Cortex of kidney (tissue), 1 donor: ENCODE data around the gene PRG2.

Experiments
- DNase-seq: peaks from one replicate; lab custom pipeline; 2025; lab: John Stamatoyannopoulos, UW

The PRG2 gene

DNA sequence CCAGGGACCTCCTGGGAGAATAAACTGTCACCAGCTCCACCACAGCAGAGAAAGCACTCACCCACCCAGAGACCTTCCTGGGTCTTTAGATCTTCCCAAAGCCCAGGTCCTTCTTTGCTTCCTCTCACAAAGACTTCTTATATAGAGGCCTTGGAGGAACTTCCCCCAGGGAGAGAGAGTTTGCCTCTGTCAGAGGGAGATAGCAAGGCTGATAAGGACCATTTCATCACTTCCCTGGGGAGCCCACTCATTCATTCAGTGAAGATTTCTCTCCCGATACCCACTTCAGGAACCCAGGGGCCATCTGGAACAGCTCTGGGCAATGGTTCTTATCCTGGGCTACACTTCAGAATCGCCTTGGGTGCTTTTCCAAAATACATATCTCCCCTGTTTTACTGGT lies at the start of gene PRG2:
Gene PRG2 (minus strand): TSS at position 116 of the 400 bp plus-strand sequence. CDS start 706 bp downstream, outside the sequence.
- no peak for DNase-seq

DNA sequence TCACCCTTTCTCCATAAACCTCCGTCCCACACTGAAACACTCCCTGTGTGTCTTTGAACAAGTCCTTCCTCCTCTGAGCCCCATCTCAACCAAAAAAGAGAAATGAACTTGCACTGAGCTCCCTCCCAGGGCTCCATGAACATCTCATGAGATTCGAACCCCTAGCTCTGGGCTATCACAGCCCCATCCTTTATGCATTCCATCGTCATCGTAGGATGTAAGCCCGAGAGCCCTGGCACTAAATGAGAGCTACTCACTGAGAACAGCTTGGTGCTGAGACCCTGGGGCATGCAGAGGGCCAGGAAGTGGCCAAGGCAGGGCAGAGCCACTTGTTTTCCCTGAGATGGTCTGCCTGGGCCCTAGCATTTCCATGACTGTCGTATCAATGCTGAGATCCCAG lies 49.3 kb upstream of the PRG2 start:
- DNase-seq, result no peak

DNA sequence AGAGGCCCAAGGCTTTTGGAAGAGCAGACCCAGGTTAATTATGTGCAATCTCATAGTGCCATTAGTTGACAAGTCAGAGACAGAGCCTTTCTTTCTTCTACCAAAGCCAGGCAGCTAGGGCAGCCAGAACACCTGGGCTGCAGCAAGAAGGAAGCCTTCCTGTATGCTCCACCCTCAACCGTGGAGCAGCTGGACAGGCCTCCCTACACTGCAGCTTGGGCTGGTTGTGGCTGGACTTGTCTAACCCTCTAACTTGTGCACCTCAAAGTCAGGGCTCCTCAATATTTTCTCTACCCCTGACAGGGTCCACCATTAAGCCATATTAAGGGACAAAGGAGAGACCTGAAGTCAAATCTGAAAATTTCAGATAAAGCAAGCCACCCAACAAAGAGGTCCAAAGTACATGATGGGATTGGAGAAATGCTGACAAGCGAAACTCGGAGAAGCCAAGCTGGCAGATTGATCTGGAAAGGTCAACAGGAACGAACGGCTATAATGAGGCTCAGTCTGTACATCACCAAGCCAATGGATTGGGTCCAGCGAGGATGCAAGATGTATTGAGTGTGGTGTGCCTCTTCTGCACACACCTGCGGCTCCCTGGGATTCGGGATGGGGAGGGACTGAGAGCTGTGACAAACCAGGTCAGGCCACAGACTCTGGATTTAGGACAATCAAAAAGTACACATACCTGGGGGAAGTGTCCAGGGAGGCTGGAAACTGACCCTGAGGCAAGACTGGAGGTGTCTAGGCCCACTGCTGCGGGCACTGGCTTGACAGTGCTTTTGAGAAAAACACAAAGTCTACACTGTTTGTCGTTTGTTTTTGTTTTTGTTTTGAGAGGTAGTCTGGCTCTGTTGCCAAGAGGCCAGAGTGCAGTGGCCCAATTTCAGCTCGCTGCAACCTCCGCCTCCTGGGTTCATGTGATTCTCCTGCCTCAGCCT lies 48.2 kb upstream of the PRG2 start:
- no peak for DNase-seq

DNA sequence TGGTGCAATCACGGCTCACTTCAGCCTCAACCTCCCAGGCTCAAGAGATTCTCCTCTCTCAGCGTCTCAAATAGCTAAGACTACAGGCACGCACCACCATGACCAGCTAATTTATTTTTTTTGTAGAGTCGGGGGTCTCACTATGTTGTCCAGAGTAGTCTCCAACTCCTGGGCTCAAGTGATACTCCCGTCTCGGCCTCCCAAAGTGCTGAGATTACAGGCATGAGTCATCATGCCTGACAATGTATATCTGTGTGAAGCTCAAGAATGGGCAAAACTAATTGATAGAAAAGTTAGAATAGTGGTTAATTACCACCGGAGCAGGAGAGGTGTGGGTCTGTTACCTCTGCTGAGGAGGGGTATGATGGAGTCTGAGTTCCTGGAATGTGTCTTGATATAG lies 45.6 kb upstream of the PRG2 start:
- DNase-seq, result no peak

DNA sequence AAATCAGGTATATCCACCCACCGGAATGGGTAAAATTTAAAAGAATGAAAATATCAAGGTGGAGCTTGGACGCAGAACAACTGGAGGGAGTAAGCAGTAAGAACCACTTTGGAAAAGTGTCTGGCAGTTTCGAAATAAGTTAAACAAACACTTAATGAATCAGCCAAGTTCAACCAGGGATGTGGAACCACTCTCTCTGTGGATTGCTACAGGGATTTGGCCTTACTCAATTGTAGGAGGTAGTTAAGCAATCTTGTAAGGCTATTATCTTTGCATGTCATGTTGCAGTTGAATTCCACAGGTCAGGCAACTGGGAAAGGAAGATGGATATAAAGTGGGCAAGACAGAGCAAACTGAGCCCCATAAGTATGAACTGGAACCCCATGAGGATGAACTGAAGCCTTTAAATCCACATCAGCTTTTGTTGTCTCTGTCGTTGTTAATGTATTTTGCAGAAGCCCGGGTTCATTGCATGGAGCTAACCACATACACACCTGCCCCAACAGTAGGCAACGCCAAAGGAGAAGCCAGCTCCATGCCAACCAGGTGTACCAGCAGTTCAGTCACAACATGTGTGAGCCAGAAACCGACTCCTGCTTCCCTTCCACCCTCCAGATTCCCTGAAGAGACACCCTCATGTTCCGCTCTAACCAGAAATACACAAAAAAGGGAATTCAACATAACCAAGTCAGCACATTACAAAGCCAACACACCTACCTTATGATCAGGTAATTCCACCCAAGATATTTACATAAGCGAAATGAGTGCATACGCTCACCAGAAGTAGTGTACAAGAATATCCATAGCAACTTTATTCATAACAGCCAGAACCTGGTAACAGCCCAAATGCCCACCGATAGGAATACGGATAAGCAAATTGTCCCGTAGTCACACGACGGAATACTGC lies 44.4 kb upstream of the PRG2 start:
- no peak for DNase-seq

DNA sequence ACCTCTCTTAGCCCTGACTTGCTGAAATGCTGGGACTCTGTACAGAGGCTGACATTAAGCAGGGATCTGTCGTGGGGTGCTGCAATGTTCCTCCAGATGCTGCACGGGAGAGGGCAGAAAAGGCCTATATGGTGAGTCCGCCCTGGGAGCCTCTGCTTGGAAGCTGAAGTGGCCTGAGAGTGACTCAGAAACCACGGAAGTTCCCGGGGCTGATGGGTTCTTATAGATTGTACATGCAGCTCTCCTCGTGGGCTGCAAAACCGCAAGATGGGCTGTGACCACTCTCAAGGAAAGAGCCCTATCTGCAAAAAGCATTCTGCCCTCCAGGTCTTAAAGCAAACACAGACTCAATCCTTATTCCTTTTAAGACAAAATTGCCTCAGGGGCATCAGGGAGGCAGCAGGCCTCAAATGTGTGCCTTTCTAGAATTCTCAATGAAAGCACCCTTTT lies 42.3 kb upstream of the PRG2 start:
- DNase-seq, result no peak

DNA sequence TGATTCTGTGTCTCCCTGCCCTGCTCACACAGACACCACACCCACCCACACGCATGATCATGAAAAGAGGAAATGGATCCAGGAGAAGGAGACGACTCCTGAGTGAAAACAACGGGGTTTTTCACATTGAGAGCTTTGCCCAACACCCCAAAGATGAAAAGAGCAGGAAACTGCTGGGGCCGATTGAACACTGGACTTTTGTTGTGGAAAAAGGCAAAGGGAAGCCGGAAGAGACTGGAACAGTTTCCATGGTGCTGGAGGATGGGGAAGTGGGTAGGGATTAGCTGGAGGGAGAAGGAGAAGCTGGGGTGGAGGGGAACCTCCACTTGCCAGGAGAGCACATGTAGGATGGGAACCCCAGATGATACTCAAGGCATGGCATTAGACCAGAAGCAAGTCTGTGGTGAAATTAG lies 41.7 kb upstream of the PRG2 start:
- DNase-seq, result no peak

DNA sequence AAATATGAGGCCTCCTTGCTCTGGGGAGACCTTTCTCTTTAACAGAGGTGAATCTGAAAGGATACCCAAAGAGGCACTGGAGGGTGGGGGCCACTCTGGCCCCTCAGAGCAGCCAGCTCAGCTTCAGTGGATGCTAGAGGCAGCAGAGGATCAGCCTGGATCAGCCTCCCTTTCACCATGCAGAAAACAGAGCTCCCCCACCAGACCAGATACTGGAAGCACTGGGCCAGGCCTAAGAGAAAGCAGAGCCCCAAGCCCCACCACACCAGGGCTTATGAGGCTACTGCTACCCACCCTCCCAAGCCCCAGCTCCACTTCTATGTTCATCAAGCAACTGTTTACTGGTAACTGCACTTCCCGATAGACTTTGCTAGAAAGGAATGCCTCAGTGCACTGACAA lies 40.5 kb upstream of the PRG2 start:
- no peak for DNase-seq

DNA sequence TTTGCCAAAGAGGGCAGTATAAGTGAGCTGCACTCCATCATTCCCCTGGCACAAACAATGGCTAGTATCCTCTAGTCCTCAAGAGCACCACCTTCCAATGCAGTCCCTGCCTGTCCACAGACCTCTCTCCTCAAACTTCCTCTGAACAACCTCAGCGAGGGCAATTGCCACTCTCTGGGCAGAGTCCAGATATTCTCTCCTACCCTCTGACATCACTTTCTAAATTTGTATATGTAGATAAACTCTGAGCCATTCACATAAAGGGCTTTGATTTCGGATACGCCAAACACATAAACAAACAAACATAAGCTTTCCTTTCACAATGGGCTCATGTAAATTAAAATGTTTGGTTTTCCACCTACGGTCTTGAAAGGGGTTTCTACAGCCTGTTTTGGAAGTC lies 39.5 kb upstream of the PRG2 start:
- no peak for DNase-seq

- no peak for DNase-seq
These were observed 38.2 kb upstream of the PRG2 start for GRCh38 chr11:57428643-57429042.

GRCh38 chr11:57427727-57428082 lies 37.3 kb upstream of the PRG2 start:
- no peak for DNase-seq

DNA sequence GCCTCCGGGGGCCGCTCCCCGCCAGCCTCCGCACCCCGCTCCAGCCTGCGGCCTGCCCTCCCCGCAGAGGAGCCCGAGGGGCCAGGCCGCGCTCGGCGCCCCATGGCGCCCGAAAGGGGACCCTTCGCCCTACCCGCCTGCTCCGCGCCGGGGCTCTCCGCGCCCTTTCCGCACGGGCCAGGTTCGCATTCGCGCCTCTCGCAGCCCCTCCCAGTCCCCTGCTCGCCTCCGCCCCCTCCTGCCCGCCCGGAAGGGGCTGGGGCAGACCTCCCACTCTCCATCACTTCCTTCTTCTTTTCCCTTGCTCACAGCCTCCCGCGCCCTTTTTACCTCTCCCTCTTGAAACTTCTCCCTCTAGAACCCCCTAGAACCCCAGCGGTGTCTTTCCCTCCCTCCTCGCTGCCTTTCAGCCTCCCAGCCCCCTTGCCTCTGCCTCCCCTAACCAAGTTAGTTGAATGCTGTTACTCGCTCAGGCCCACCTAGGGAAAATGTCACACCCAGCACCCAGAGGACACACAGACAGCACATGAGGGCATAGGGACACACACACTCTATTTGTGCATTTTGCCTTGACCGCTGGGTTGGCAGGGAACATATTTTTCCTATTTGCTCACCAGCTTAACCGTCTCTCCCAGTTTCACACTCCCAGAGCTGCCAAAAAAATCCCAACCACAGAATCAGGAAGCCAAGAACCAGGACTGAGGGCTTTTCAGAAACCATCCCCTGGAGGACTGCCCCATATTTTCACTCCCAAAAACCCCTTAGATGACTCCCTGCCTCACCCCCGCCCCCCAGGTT lies 36.7 kb upstream of the PRG2 start, which contains the start of gene SLC43A3:
Gene SLC43A3 (minus strand): TSS at position 193 of the 798 bp plus-strand sequence. CDS start 949 bp downstream, outside the sequence.
- DNase-seq, result no peak

GRCh38 chr11:57426439-57426928 lies 36.0 kb upstream of the PRG2 start:
- DNase-seq, result no peak

DNA sequence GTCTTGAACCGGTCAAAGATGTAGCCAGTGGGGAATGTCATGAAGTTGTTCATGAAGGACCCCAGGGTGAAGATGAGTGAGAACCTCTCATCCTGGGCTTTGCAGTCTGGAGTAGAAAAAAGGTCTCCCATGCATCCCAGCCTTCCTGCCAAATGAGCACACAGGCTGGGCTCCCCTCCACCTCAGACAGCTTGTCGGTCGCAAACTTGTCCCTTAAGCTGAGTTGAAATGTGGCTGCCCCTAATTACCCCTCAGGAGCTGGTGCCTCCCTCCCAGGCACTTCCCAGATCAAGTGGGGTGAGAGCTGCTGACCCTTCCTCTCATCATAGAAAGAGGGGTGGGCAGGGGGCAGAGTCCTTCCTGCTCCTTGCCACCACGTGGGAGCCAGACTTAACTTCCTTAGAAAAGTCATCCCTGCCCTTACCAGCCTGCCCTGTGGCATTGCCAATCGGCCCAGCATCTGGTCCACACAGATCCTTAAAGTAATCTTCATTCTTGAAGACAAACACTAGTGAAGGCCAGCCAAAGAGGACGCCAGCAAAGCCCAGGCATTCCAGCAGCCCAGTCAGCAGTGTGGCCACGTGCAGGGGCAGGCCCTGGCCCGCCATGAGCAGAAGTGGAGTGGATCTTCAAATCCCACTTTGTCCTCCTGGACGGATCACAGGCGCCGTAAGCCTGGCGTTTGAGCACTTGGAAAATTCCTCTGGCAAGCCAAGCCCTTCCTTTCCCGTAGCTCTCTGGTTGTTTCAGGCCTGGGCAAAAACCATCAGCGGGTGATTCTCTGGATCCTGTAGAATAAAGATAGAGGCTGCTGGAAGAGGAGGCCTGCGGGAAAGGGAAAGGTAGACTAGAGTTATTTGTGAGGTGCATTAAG lies 35.4 kb upstream of the PRG2 start:
- DNase-seq, result no peak

DNA sequence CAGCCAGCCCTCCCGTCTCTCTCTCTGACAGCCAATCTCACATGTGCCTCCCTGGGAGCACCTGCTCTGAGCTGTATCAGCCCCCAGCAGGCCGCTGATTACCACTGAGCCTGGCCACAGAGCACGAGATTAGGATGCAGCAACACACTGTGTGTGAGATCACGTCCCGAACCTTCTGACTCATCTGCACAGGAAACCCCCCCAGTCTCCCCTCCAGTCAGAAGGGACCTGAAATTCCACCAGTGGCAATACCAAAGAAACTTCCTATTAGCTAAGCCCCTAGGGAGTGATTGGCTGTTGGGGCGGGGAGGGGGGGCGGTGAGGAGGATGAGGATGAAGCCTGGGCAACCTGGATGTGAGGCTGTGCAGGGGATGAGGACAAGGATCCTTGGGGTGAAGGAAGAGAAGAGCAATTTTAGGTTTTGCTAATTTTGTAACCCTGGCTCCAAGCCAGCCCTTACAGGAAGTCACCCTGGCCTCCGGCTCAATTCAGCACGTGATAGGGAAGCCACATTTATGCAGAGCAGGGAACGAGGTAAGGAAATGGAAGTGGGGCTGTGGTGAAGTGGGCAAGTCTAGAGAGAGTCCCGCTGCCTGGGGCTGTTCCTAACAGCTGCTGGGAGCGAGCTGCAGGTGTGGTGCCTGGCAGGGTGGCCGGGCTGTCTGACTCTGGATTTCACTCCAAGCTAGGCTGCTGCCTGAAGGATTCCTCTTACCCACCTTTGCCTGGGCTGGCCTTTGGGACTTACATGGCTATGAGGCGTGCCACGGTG lies 34.5 kb upstream of the PRG2 start:
- DNase-seq, result no peak

- no peak for DNase-seq
These were observed 33.8 kb upstream of the PRG2 start for GRCh38 chr11:57424137-57424791.

- DNase-seq, result no peak
These were observed 32.2 kb upstream of the PRG2 start for GRCh38 chr11:57422669-57423068.

GRCh38 chr11:57421805-57422204 lies 31.4 kb upstream of the PRG2 start:
- no peak for DNase-seq

DNA sequence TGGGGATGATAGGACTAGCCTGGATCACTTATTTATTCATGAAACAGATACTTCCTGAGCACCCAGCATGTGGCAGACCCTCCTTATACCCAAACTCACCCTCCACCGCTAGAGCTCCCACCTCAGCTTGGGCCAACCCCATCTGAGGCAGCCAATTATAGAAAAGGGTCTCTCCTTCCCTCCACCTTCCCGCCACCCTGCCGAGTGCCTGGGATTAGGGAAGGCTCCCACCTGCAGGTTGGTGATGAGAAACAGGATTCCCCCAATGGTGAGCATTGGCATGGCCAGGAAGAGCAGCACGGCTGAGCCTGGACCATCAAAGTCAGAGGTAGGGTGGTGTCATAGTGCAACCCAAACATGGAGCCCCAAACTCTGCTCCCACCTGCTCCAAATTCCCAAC lies 30.6 kb upstream of the PRG2 start:
- no peak for DNase-seq
